ENCODE results near the gene GLIPR1. TPM values are rescaled to one million over a fixed set of nuclear protein-coding genes. Genes with fewer than 3 reads are reported as not detected.
"Not testable (repeated sequence)": the region's sequence is repeated elsewhere in the genome, so short reads cannot be mapped to it uniquely, and the experiment has no call there.

The GLIPR1 gene
- total RNA-seq, 4 donors from 2014 or later: 20.3 to 32.6 (median 29.1) TPM

DNA sequence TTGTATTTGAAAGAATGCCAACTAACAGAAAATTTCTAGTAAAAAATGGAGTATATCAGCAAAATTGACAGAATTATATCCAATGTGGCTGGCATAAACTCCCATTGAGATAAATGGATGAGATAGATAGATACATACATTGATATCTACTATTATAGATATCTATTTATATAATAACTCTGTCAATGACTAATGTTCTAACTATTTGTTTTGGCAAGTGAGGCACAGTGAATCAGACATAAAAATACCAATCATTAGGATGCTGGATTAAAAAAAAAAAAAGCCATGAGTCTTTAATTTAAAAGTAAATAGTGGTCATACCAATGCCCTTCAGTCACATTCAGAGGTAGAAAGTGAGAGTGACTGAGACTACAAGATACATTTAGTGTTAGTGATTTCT is 33.7 kb upstream of the GLIPR1 start:
- H3K27ac ChIP-seq: no peak overlapping the region
- H3K36me3 ChIP-seq: no peaks in the 10 kb centered on the region
- no peaks in the 10 kb centered on the region for H3K4me1 ChIP-seq
- H3K27me3 ChIP-seq: peaks cover 2% of the 10 kb centered on the region
- no peak for ATAC-seq
- peaks cover 0 to 3% (median 0%) of the 10 kb centered on the region in 3 donors for H3K9me3 ChIP-seq
- no peak overlapping the region for H3K4me3 ChIP-seq
- TF ChIP-seq, protein P1, sequence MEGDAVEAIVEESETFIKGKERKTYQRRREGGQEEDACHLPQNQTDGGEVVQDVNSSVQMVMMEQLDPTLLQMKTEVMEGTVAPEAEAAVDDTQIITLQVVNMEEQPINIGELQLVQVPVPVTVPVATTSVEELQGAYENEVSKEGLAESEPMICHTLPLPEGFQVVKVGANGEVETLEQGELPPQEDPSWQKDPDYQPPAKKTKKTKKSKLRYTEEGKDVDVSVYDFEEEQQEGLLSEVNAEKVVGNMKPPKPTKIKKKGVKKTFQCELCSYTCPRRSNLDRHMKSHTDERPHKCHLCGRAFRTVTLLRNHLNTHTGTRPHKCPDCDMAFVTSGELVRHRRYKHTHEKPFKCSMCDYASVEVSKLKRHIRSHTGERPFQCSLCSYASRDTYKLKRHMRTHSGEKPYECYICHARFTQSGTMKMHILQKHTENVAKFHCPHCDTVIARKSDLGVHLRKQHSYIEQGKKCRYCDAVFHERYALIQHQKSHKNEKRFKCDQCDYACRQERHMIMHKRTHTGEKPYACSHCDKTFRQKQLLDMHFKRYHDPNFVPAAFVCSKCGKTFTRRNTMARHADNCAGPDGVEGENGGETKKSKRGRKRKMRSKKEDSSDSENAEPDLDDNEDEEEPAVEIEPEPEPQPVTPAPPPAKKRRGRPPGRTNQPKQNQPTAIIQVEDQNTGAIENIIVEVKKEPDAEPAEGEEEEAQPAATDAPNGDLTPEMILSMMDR (IDR thresholded peaks at IDR 0.05): no peak
- TF ChIP-seq EP300 (IDR thresholded peaks at IDR 0.05) (no peak), POLR2AphosphoS5 (IDR thresholded peaks at IDR 0.05) (no peak), POLR2A (IDR thresholded peaks at IDR 0.05) (no peak)

DNA sequence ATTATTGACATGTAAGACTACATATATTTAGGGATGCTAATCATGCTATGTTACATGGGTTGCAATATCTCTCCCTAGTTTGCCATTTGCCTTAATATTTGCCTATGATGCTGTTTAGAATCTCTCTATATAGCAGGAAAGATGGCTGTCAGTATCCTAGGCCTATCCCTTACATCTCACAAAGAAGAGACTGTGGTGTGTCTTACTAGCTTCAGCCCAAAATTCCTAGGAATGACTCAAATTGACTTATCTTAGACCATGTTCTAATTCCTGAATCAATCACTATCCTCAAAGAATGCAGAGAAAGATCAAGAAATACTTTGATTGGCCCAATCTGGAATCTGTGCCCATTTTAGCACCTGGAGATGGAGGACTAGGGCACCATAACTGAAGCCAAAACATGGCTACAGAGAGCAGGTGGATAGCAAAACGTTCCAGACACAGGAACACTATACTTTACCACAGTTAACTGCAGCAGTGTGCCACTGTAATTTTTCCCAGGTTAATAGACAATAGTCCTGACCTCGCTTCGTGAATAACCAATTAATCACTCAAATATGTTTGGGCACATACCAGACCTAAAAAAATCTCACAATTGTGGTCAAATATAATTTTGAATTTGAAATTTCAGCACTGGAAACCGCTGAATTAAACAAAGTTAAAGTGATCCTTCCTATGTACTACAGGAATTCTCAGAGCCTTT is 32.7 kb upstream of the GLIPR1 start:
- H3K36me3 ChIP-seq: no peaks in the 10 kb centered on the region
- H3K4me3 ChIP-seq: no peak overlapping the region
- no peaks in the 10 kb centered on the region for H3K9me3 ChIP-seq
- H3K27ac ChIP-seq: no peak overlapping the region
- TF ChIP-seq POLR2A (IDR thresholded peaks at IDR 0.05): no peak
- TF ChIP-seq, protein P1 (IDR thresholded peaks at IDR 0.05): no peak
- no peak for TF ChIP-seq EP300 (IDR thresholded peaks at IDR 0.05)
- TF ChIP-seq POLR2AphosphoS5 (IDR thresholded peaks at IDR 0.05): no peak
- no peak for ATAC-seq
- no peaks in the 10 kb centered on the region for H3K4me1 ChIP-seq
- H3K27me3 ChIP-seq: no peaks in the 10 kb centered on the region
- WGBS, 2 donors (ENCODE audit: low coverage in 1 of 2): 45 to 71% methylated on average over 2 to 4 of the region's 4 CpGs

DNA sequence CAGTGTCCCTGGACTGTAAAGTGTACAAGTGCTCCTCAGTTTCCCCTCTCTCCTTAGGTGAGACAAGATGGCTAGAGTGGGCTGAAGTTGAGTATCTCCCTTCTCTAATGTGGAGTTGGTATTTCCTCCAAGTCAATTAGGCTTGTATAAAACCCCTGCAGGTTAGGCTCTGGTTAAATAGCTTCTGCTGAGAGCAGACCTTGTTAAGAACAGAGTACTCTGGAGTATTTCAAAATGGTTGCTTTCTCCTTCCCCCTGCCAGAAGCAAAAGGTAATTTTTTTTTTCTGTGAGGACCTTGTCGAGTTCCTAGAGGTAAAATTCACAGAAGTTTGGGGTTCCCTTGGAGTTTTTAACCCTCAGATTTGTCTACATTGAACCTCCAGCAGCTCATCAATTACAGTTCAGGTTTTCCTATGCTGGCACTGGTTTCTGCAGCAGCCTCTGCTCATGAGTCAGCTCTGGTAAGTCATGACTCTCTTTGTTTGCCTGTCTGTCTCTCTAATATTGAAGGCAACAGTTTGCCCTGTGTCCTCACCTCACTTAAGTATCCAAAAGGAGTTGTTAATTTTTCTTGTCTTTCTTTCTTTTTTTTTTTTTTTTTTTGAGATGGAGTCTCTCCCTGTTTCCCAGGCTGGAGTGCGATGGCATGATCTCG is 27.8 kb upstream of the GLIPR1 start:
- TF ChIP-seq POLR2AphosphoS5 (IDR thresholded peaks at IDR 0.05): no peak
- TF ChIP-seq, protein P1 (IDR thresholded peaks at IDR 0.05): no peak
- TF ChIP-seq POLR2A (IDR thresholded peaks at IDR 0.05): no peak
- no peak for TF ChIP-seq EP300 (IDR thresholded peaks at IDR 0.05)

DNA sequence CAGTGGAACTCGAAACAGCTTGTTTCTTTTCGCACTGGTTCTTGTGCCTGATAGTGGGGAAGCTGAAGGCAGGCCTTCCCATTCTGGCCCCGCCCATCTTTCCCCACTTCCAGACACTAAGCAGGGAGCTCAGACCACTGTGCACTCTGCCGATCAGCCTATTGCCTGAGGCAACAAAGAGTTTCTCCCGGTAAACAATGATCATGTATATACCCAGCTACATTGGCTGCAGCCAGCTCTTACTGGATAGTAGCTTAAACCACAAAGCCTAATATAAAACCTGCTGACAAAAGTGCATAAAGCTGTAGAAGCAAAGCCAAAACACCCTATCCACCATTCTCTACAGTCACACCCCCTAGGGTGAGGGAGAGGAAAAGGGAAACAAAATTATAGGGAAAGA is 24.7 kb upstream of the GLIPR1 start:
- ATAC-seq: no peak
- H3K4me1 ChIP-seq: no peaks in the 10 kb centered on the region
- H3K9me3 ChIP-seq: peaks cover 0 to 11% (median 0%) of the 10 kb centered on the region in 3 donors
- no peak overlapping the region for H3K27ac ChIP-seq
- 67 to 68% methylated on average over 1 to 3 of the region's 5 CpGs for WGBS, 2 donors (ENCODE audit: low coverage in 1 of 2)
- no peaks in the 10 kb centered on the region for H3K27me3 ChIP-seq
- H3K36me3 ChIP-seq: no peaks in the 10 kb centered on the region
- TF ChIP-seq POLR2AphosphoS5 (IDR thresholded peaks at IDR 0.05) (no peak), EP300 (IDR thresholded peaks at IDR 0.05) (no peak), POLR2A (IDR thresholded peaks at IDR 0.05) (no peak)
- TF ChIP-seq, protein P1 (IDR thresholded peaks at IDR 0.05): no peak
- no peak overlapping the region for H3K4me3 ChIP-seq

More for the DNA sequence above, 27.8 kb upstream of the GLIPR1 start:
- peaks cover 0 to 4% (median 0%) of the 10 kb centered on the region in 3 donors for H3K9me3 ChIP-seq
- 36 to 54% methylated on average over 1 to 2 of the region's 3 CpGs for WGBS, 2 donors (ENCODE audit: low coverage in 1 of 2)
- H3K4me3 ChIP-seq: no peak overlapping the region
- no peaks in the 10 kb centered on the region for H3K27me3 ChIP-seq
- no peak for ATAC-seq
- H3K36me3 ChIP-seq: no peaks in the 10 kb centered on the region
- H3K4me1 ChIP-seq: no peaks in the 10 kb centered on the region
- no peak overlapping the region for H3K27ac ChIP-seq

DNA sequence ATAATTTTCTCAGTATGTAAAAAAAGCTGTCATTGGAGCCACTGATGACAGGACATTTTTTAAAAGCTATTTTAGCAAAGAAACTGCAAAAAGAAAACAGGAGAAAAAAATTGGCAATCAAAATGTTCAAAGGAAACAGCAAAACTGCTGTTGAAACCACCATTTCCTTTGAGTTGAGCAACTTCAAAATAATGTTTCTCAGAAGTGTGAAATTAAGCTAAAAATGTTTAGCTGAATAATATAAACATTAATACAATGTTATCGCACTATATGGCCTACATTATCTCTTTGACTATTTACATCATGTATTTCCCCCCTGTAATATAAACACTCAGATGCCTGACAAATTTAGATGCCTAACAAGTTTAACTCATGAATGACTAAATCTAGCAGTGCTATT is 23.4 kb upstream of the GLIPR1 start:
- no peak overlapping the region for H3K4me3 ChIP-seq

DNA sequence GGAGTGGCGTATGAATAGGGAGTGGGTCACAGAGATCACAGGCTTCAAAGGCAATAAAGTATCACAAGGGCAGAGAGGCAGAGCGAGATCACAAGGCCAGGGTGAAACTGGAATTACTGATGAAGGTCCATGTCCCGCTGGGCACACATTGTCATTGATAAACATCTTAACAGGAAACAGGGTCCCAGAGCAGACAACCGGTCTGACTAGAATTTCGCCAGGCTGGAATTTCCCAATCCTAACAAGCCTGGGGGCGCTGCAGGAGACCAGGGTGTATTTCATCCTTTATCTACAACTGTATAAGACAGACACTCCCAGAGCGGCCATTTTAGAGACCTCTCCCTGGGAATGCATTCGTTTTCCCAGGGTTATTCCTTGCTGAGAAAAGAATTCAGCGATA is 22.7 kb upstream of the GLIPR1 start:
- WGBS, 2 donors (ENCODE audit: low coverage in 1 of 2): 83 to 89% methylated on average over 8 to 9 of the region's 9 CpGs
- ATAC-seq, H3K4me3 ChIP-seq, H3K4me1 ChIP-seq, H3K27ac ChIP-seq, H3K27me3 ChIP-seq, H3K36me3 ChIP-seq: not testable (repeated sequence)
- H3K9me3 ChIP-seq: peaks cover 0 to 11% (median 0%) of the 10 kb centered on the region in 3 donors

More for the DNA sequence above, 23.4 kb upstream of the GLIPR1 start:
- no peak overlapping the region for H3K27ac ChIP-seq
- no peaks in the 10 kb centered on the region for H3K27me3 ChIP-seq
- H3K4me1 ChIP-seq: no peaks in the 10 kb centered on the region
- ATAC-seq: no peak
- 30 to 67% methylated on average over 1 of the region's 1 CpG for WGBS, 2 donors (ENCODE audit: low coverage in 1 of 2)
- no peak for TF ChIP-seq POLR2AphosphoS5 (IDR thresholded peaks at IDR 0.05)
- no peak for TF ChIP-seq EP300 (IDR thresholded peaks at IDR 0.05)
- TF ChIP-seq, protein P1 (IDR thresholded peaks at IDR 0.05): no peak
- no peak for TF ChIP-seq POLR2A (IDR thresholded peaks at IDR 0.05)
- H3K9me3 ChIP-seq: peaks cover 0 to 11% (median 0%) of the 10 kb centered on the region in 3 donors
- H3K36me3 ChIP-seq: no peaks in the 10 kb centered on the region
